HEK293 (cell line): ENCODE measurements around the gene DIP2C.

Experiments used
- CTCF ChIA-PET: fragments of 350-600 bp; formaldehyde crosslinking; extraction: SDS; loops from one replicate; lab custom pipeline; 2021; ENCODE audit warnings: antibody characterized with exemption; lab: Yijun Ruan, JAX
- POLR2A ChIA-PET: fragments of 300-600 bp; formaldehyde crosslinking; extraction: SDS; loops from one replicate; lab custom pipeline; 2020; ENCODE audit warnings: antibody characterized with exemption, inconsistent platforms; lab: Yijun Ruan, JAX
- H3K27ac ChIP-seq: fragments of 200-500 bp; sonication (Bioruptor generic); 2 replicates; pipeline ENCODE4 v1.5.1; 2014; ENCODE audit warnings: low read depth, low read length, control low read depth, inconsistent platforms; ENCODE audit errors: extremely low read depth
- H3K36me3 ChIP-seq, 2 experiments: fragments of 200-500 bp in 1 of 2; sonication (Bioruptor generic) in 1 of 2; 1 replicate in 1 of 2; 2 replicates in 1 of 2; pipeline ENCODE4 v1.5.1; 2014 to 2017; ENCODE audit warnings: inconsistent platforms in 2 of 2, low read length in 2 of 2; ENCODE audit not compliant: control insufficient read depth in 2 of 2, insufficient read depth in 1 of 2
- H3K4me1 ChIP-seq: fragments of 200-500 bp; sonication (Bioruptor generic); 2 replicates; pipeline ENCODE4 v1.5.1; 2014; ENCODE audit warnings: mild to moderate bottlenecking, low read length, inconsistent platforms; ENCODE audit not compliant: control insufficient read depth, insufficient read depth
- H3K4me3 ChIP-seq: 2 replicates; pipeline ENCODE4 v1.5.1; 2011; ENCODE audit warnings: low read depth, mild to moderate bottlenecking, control low read depth, low read length, moderate library complexity
- H3K9me3 ChIP-seq: fragments of 200-500 bp; sonication (Bioruptor generic); 2 replicates; pipeline ENCODE4 v1.5.1; 2014; ENCODE audit warnings: low read depth, low read length, inconsistent platforms; ENCODE audit not compliant: control insufficient read depth, insufficient read depth
- ATF2 ChIP-seq: fragments of 450-650 bp; formaldehyde crosslinking; IDR thresholded peaks from 2 replicates; pipeline ENCODE4 v1.5.1; 2016; ENCODE audit warnings: missing biosample characterization, missing genetic modification characterization, low read depth
- EGR2 ChIP-seq: fragments of 450-650 bp; formaldehyde crosslinking; IDR thresholded peaks from 2 replicates; pipeline ENCODE4 v1.5.1; 2016; ENCODE audit warnings: low read depth, missing biosample characterization, missing genetic modification characterization
- GLI2 ChIP-seq: fragments of 450-650 bp; formaldehyde crosslinking; IDR thresholded peaks from 2 replicates; pipeline ENCODE4; 2017; ENCODE audit warnings: missing biosample characterization, missing genetic modification characterization, low read depth, borderline replicate concordance
- GLIS2 ChIP-seq: fragments of 450-650 bp; formaldehyde crosslinking; IDR thresholded peaks from 2 replicates; pipeline ENCODE4 v1.5.1; 2016; ENCODE audit warnings: missing biosample characterization, missing genetic modification characterization
- MZF1 ChIP-seq: fragments of 450-650 bp; formaldehyde crosslinking; IDR thresholded peaks from 2 replicates; pipeline ENCODE4 v1.5.1; 2017; ENCODE audit warnings: missing biosample characterization, missing genetic modification characterization, borderline replicate concordance
- RBAK ChIP-seq: fragments of 450-650 bp; formaldehyde crosslinking; IDR thresholded peaks from 2 replicates; pipeline ENCODE4 v1.5.1; 2016; ENCODE audit warnings: missing biosample characterization, missing genetic modification characterization
- SALL2 ChIP-seq: fragments of 450-650 bp; formaldehyde crosslinking; IDR thresholded peaks from 2 replicates; pipeline ENCODE4 v1.5.0; 2017; ENCODE audit warnings: missing biosample characterization, mild to moderate bottlenecking, missing genetic modification characterization, borderline replicate concordance
- SCRT2 ChIP-seq: fragments of 450-650 bp; formaldehyde crosslinking; IDR thresholded peaks from 2 replicates; pipeline ENCODE4 v1.5.1; 2016; ENCODE audit warnings: missing biosample characterization, missing genetic modification characterization
- ZBTB21 ChIP-seq: fragments of 450-650 bp; formaldehyde crosslinking; IDR thresholded peaks from 2 replicates; pipeline ENCODE4 v1.5.1; 2017; ENCODE audit warnings: missing biosample characterization, missing genetic modification characterization
- ZBTB7A ChIP-seq: fragments of 450-650 bp; formaldehyde crosslinking; IDR thresholded peaks from 2 replicates; pipeline ENCODE4 v1.5.1; 2016; ENCODE audit warnings: low read depth, missing biosample characterization, missing genetic modification characterization
- ZFHX2 ChIP-seq: fragments of 450-650 bp; formaldehyde crosslinking; conservative IDR thresholded peaks from 2 replicates; pipeline ENCODE4 v1.5.1; 2016; ENCODE audit warnings: missing biosample characterization, missing genetic modification characterization
- ZNF223 ChIP-seq: fragments of 450-650 bp; formaldehyde crosslinking; IDR thresholded peaks from 2 replicates; pipeline ENCODE4 v1.5.1; 2016; ENCODE audit warnings: missing biosample characterization, missing genetic modification characterization
- ZNF26 ChIP-seq: fragments of 450-650 bp; formaldehyde crosslinking; IDR thresholded peaks from 2 replicates; pipeline ENCODE4 v1.5.1; 2016; ENCODE audit warnings: missing biosample characterization, missing genetic modification characterization
- ZNF280C ChIP-seq: fragments of 450-650 bp; formaldehyde crosslinking; IDR thresholded peaks from 2 replicates; pipeline ENCODE4 v1.5.1; 2016; ENCODE audit warnings: missing biosample characterization, missing genetic modification characterization
- ZNF335 ChIP-seq: fragments of 450-650 bp; formaldehyde crosslinking; conservative IDR thresholded peaks from 2 replicates; pipeline ENCODE4 v1.5.1; 2016; ENCODE audit warnings: missing biosample characterization, missing genetic modification characterization
- ZNF350 ChIP-seq: fragments of 450-650 bp; formaldehyde crosslinking; IDR thresholded peaks from 2 replicates; pipeline ENCODE4 v1.5.0; 2017; ENCODE audit warnings: missing biosample characterization, mild to moderate bottlenecking, missing genetic modification characterization
- ZNF404 ChIP-seq: fragments of 450-650 bp; formaldehyde crosslinking; IDR thresholded peaks from 2 replicates; pipeline ENCODE4 v1.5.1; 2017; ENCODE audit warnings: missing biosample characterization, missing genetic modification characterization
- ZNF48 ChIP-seq: fragments of 450-650 bp; formaldehyde crosslinking; IDR thresholded peaks from 2 replicates; pipeline ENCODE4 v1.5.1; 2016; ENCODE audit warnings: missing biosample characterization, missing genetic modification characterization
- ZNF529 ChIP-seq: fragments of 450-650 bp; formaldehyde crosslinking; IDR thresholded peaks from 2 replicates; pipeline ENCODE4 v1.5.1; 2017; ENCODE audit warnings: missing genetic modification characterization, missing biosample characterization; ENCODE audit not compliant: insufficient replicate concordance
- ZNF544 ChIP-seq: fragments of 450-650 bp; formaldehyde crosslinking; IDR thresholded peaks from 2 replicates; pipeline ENCODE4 v1.5.0; 2017; ENCODE audit warnings: missing biosample characterization, missing genetic modification characterization
- ZNF548 ChIP-seq: fragments of 450-650 bp; formaldehyde crosslinking; IDR thresholded peaks from 2 replicates; pipeline ENCODE4 v1.5.1; 2016; ENCODE audit warnings: missing biosample characterization, missing genetic modification characterization
- ZNF558 ChIP-seq: fragments of 450-650 bp; formaldehyde crosslinking; IDR thresholded peaks from 2 replicates; pipeline ENCODE4 v1.5.1; 2016; ENCODE audit warnings: missing biosample characterization, missing genetic modification characterization
- ZNF624 ChIP-seq: fragments of 450-650 bp; formaldehyde crosslinking; IDR thresholded peaks from 2 replicates; pipeline ENCODE4 v1.5.1; 2017; ENCODE audit warnings: missing biosample characterization, missing genetic modification characterization
- ZNF664 ChIP-seq: fragments of 450-650 bp; formaldehyde crosslinking; IDR thresholded peaks from 2 replicates; pipeline ENCODE4 v1.5.1; 2016; ENCODE audit warnings: missing biosample characterization, missing genetic modification characterization
- ZNF670 ChIP-seq: fragments of 450-650 bp; formaldehyde crosslinking; IDR thresholded peaks from 2 replicates; pipeline ENCODE4 v1.5.1; 2016; ENCODE audit warnings: missing biosample characterization, missing genetic modification characterization, low read depth
- ZNF677 ChIP-seq: fragments of 450-650 bp; IDR thresholded peaks from 2 replicates; pipeline ENCODE4 v1.5.0; 2018; ENCODE audit warnings: missing biosample characterization, mild to moderate bottlenecking, missing genetic modification characterization, moderate library complexity
- ZNF768 ChIP-seq: fragments of 450-650 bp; formaldehyde crosslinking; IDR thresholded peaks from 2 replicates; pipeline ENCODE4 v1.5.1; 2018; ENCODE audit warnings: missing biosample characterization, mild to moderate bottlenecking, missing genetic modification characterization
- ZNF777 ChIP-seq: fragments of 450-650 bp; formaldehyde crosslinking; IDR thresholded peaks from 2 replicates; pipeline ENCODE4 v1.5.1; 2017; ENCODE audit warnings: missing biosample characterization, missing genetic modification characterization, borderline replicate concordance
- ZNF791 ChIP-seq: fragments of 450-650 bp; formaldehyde crosslinking; IDR thresholded peaks from 2 replicates; pipeline ENCODE4 v1.5.1; 2016; ENCODE audit warnings: missing biosample characterization, missing genetic modification characterization
- TF ChIP-seq, protein P1 (sequence below): fragments of 450-650 bp; formaldehyde crosslinking; IDR thresholded peaks from 2 replicates; pipeline ENCODE4 v1.5.1; 2017; ENCODE audit warnings: missing biosample characterization, missing genetic modification characterization

DIP2C gene

DNA sequence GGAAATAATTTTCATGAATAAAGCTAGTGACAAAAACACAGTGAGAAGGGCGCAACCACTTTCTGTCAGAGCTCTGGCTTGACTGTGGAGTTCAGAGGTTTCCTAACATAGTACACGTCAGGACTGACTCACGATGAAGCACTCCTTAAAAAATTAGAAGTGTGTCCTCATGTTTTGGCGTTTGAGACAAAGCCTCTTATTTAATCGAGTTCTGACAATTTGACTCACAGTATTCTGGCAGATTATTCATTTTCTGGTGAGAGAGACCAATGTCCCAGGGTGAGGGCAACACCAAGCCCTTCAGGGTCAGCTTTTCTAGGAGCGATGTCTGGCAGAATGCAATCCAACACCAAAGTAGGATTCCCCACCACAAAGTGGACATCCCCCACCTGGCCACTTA is 108.7 kb downstream of the DIP2C start:
- Histone ChIP-seq H3K27ac (no peak overlapping the region), H3K4me1 (no peaks in the 10 kb centered on the region), H3K4me3 (no peak overlapping the region), H3K36me3 (no peaks in the 10 kb centered on the region), H3K9me3 (no peaks in the 10 kb centered on the region)
- ChIA-PET POLR2A (no interaction called here), CTCF (interaction anchor here (0.6 kb wide), 1 partner anchor 108 kb away, joined by 3 read pairs; no protein-coding TSS in a partner anchor)
- TF ChIP-seq SCRT2 (tag by site-specific recombination): no peak
- TF ChIP-seq ZNF677: no peak
- no peak for TF ChIP-seq ZNF529 (tag by site-specific recombination)
- TF ChIP-seq ZNF544 (tag by site-specific recombination): no peak
- TF ChIP-seq, protein P1, sequence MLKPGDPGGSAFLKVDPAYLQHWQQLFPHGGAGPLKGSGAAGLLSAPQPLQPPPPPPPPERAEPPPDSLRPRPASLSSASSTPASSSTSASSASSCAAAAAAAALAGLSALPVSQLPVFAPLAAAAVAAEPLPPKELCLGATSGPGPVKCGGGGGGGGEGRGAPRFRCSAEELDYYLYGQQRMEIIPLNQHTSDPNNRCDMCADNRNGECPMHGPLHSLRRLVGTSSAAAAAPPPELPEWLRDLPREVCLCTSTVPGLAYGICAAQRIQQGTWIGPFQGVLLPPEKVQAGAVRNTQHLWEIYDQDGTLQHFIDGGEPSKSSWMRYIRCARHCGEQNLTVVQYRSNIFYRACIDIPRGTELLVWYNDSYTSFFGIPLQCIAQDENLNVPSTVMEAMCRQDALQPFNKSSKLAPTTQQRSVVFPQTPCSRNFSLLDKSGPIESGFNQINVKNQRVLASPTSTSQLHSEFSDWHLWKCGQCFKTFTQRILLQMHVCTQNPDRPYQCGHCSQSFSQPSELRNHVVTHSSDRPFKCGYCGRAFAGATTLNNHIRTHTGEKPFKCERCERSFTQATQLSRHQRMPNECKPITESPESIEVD (tag by site-specific recombination): no peak
- TF ChIP-seq EGR2 (tag by site-specific recombination): no peak
- no peak for TF ChIP-seq ZNF670 (tag by site-specific recombination)
- no peak for TF ChIP-seq ZNF335 (tag by site-specific recombination)
- TF ChIP-seq MZF1: no peak
- TF ChIP-seq ZNF280C (tag by site-specific recombination): no peak
- no peak for TF ChIP-seq ZFHX2 (tag by site-specific recombination)
- no peak for TF ChIP-seq ZNF350 (tag by site-specific recombination)
- TF ChIP-seq SALL2 (tag by site-specific recombination): no peak
- no peak for TF ChIP-seq ZNF777 (tag by site-specific recombination)
- no peak for TF ChIP-seq ZBTB7A
- TF ChIP-seq ZNF768: no peak
- TF ChIP-seq ZBTB21 (tag by site-specific recombination): no peak
- no peak for TF ChIP-seq ZNF26 (tag by site-specific recombination)
- no peak for TF ChIP-seq ZNF791 (tag by site-specific recombination)

DNA sequence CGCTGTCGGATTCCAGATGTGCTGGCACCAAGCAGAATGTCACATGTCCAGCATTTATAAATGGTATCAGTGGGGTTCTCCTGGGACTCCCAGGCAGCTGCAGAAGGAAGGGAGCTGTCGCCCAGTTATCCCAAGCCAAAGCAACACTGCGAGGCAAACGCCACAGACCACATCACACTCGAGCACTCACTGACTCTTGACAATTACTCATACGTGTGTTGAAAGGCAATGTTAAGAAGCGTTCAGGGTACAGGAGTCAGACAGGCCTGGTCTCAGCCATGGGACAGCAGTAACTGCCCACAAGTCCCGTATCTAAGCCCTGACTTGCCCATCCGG is 113.4 kb downstream of the DIP2C start:
- Histone ChIP-seq H3K4me1 (no peaks in the 10 kb centered on the region), H3K36me3 (no peaks in the 10 kb centered on the region), H3K27ac (no peak overlapping the region), H3K9me3 (no peaks in the 10 kb centered on the region), H3K4me3 (no peak overlapping the region)
- CTCF ChIA-PET: interaction anchor here (0.6 kb wide), 1 partner anchor 227 kb away, joined by 3 read pairs; no protein-coding TSS in a partner anchor
- POLR2A ChIA-PET: no interaction called here
- TF ChIP-seq ATF2 (no peak), ZNF624 (tag by site-specific recombination) (no peak), ZNF558 (tag by site-specific recombination) (no peak), ZNF664 (tag by site-specific recombination) (no peak), ZNF548 (no peak), ZBTB7A (no peak), ZNF223 (no peak), ZNF404 (tag by site-specific recombination) (no peak), GLI2 (tag by site-specific recombination) (no peak), RBAK (tag by site-specific recombination) (no peak), GLIS2 (tag by site-specific recombination) (no peak), ZNF48 (tag by site-specific recombination) (no peak)
